Mucosa of rectum (tissue), 2 donors: Measurements from ENCODE around the gene TIGD4.

Experiments
- H3K27ac ChIP-seq, 2 donors: one replicate each; pipeline ENCODE4 v1.7.0; 2013; ENCODE audit warnings: inconsistent platforms in 2 of 2, low read depth in 2 of 2, low read length in 2 of 2
- H3K27me3 ChIP-seq, 2 donors: one replicate each; pipeline ENCODE4 v1.7.0; 2013; ENCODE audit warnings: low read length in 2 of 2; ENCODE audit not compliant: control insufficient read depth in 2 of 2, insufficient read depth in 2 of 2
- H3K36me3 ChIP-seq, 2 donors: one replicate each; pipeline ENCODE4 v1.7.0; 2013; ENCODE audit warnings: low read length in 2 of 2; ENCODE audit not compliant: control insufficient read depth in 2 of 2, insufficient read depth in 2 of 2
- H3K4me1 ChIP-seq, 2 donors: one replicate each; pipeline ENCODE4 v1.7.0; 2013; ENCODE audit warnings: low read length in 2 of 2, mild to moderate bottlenecking in 1 of 2; ENCODE audit not compliant: control insufficient read depth in 2 of 2, insufficient read depth in 2 of 2
- H3K4me3 ChIP-seq, 2 donors: one replicate each; pipeline ENCODE4 v1.7.0; 2013; ENCODE audit warnings: low read length in 2 of 2
- H3K9ac ChIP-seq, 2 donors: one replicate each; pipeline ENCODE4 v1.7.0; 2013; ENCODE audit warnings: low read length in 2 of 2, low read depth in 1 of 2, mild to moderate bottlenecking in 1 of 2
- H3K9me3 ChIP-seq, 2 donors: one replicate each; pipeline ENCODE4 v1.7.0; 2013; ENCODE audit warnings: low read length in 2 of 2; ENCODE audit not compliant: control insufficient read depth in 2 of 2
- donor health status: healthy.
- donor health status: Normal muscosa, but diverticular disease.

TIGD4 gene

GRCh38 chr4:152779513-152780266 lies at the start of gene TIGD4, which contains the start of gene ARFIP1:
Gene TIGD4, minus strand, starts transcription at chr4:152779730. Its CDS starts 8,726 bp downstream, at chr4:152771004.
Gene ARFIP1, plus strand, starts transcription at chr4:152779954. Its CDS starts 49,680 bp downstream, at chr4:152829634.
- H3K4me3 ChIP-seq: peak within 1 kb of the TSS; percentile 98 to 99
- H3K4me1 ChIP-seq: peaks cover 13 to 18% of the 10 kb centered on the region in 2 donors
- H3K9ac ChIP-seq: peak within 1 kb of the TSS; percentile 89 to 91

GRCh38 chr4:152828122-152828521 lies 48.6 kb upstream of the TIGD4 start:
- Histone ChIP-seq H3K36me3 (peaks cover 3 to 6% of the 10 kb centered on the region in 2 donors), H3K27me3 (no peaks in the 10 kb centered on the region), H3K27ac (no peak overlapping the region), H3K9ac (no peak overlapping the region), H3K4me3 (no peak overlapping the region), H3K9me3 (no peaks in the 10 kb centered on the region), H3K4me1 (no peaks in the 10 kb centered on the region)

More at GRCh38 chr4:152779513-152780266, at the start of gene TIGD4, which contains the start of gene ARFIP1:
- Histone ChIP-seq H3K27me3 (no peaks in the 10 kb centered on the region), H3K36me3 (no peaks in the 10 kb centered on the region), H3K27ac (peak within 1 kb of the TSS; percentile 96 to 98), H3K9me3 (no peaks in the 10 kb centered on the region)

GRCh38 chr4:152825336-152825735 lies 45.8 kb upstream of the TIGD4 start:
- H3K4me1 ChIP-seq: no peaks in the 10 kb centered on the region
- no peak overlapping the region for H3K27ac ChIP-seq
- H3K9ac ChIP-seq: no peak overlapping the region
- H3K27me3 ChIP-seq: no peaks in the 10 kb centered on the region
- no peaks in the 10 kb centered on the region for H3K9me3 ChIP-seq
- H3K36me3 ChIP-seq: no peaks in the 10 kb centered on the region
- H3K4me3 ChIP-seq: no peak overlapping the region

- Histone ChIP-seq H3K27ac (no peak overlapping the region), H3K4me3 (no peak overlapping the region), H3K36me3 (no peaks in the 10 kb centered on the region), H3K27me3 (no peaks in the 10 kb centered on the region), H3K9me3 (no peaks in the 10 kb centered on the region), H3K9ac (no peak overlapping the region), H3K4me1 (no peaks in the 10 kb centered on the region)
Observed at GRCh38 chr4:152824561-152824960, 45.0 kb upstream of the TIGD4 start.

DNA sequence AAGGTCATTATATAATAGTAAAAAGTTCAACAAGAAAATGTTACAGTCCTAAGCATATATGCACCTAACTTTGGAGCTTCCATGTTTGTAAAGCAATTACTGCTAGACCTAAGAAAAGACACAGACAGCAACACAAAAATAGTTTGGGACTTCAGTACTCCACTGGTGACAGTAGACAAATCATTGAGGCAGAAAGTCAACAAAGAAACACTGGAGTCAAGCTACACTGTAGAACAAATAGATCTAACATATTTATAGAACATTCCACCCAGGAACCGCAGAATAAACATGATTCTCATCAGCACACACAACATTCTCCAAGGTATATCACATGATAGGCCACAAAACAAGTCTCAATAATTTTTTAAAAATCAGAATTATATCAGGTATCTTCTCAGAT lies 42.8 kb upstream of the TIGD4 start:
- H3K9me3 ChIP-seq: no peaks in the 10 kb centered on the region
- H3K4me1 ChIP-seq: no peaks in the 10 kb centered on the region
- no peaks in the 10 kb centered on the region for H3K27me3 ChIP-seq
- H3K9ac ChIP-seq: no peak overlapping the region
- no peak overlapping the region for H3K27ac ChIP-seq
- H3K4me3 ChIP-seq: no peak overlapping the region
- H3K36me3 ChIP-seq: no peaks in the 10 kb centered on the region

GRCh38 chr4:152820073-152820472 lies 40.5 kb upstream of the TIGD4 start:
- Histone ChIP-seq H3K9me3 (no peaks in the 10 kb centered on the region), H3K4me3 (no peak overlapping the region), H3K27me3 (no peaks in the 10 kb centered on the region), H3K9ac (no peak overlapping the region), H3K4me1 (no peaks in the 10 kb centered on the region), H3K27ac (no peak overlapping the region), H3K36me3 (no peaks in the 10 kb centered on the region)

DNA sequence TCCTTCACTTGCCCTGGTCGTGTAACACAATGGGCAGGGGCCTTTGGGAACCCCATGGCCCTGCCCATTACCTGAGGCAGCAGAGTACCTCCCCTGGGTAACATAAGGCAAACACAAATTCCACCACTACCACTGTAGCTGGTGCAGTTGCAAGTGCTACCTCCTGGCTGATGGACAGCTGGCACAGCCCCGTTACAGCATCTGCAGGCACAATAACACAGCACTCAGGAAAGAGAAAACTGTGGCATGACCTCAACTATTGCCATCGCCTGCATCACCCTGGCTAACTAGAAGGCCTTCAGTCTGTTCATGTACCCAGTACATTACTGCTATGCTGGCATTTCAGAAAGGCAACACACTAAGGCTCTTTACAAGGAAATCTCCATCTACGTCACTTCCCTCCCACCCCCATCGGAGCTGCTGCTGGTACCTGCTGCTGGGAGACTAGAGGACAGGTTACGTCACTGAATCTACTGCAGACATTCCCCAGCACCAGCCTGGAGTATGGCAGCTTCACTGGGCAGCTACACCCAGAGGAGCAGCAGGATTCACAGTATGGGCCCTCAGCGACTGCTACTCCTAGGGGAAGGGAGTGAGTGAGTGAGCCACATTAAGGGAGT lies 39.6 kb upstream of the TIGD4 start:
- H3K4me1 ChIP-seq: no peaks in the 10 kb centered on the region
- no peaks in the 10 kb centered on the region for H3K9me3 ChIP-seq
- H3K27ac ChIP-seq: no peak overlapping the region
- no peak overlapping the region for H3K9ac ChIP-seq
- no peaks in the 10 kb centered on the region for H3K27me3 ChIP-seq
- H3K4me3 ChIP-seq: no peak overlapping the region
- H3K36me3 ChIP-seq: peaks cover 0 to 6% of the 10 kb centered on the region in 2 donors

DNA sequence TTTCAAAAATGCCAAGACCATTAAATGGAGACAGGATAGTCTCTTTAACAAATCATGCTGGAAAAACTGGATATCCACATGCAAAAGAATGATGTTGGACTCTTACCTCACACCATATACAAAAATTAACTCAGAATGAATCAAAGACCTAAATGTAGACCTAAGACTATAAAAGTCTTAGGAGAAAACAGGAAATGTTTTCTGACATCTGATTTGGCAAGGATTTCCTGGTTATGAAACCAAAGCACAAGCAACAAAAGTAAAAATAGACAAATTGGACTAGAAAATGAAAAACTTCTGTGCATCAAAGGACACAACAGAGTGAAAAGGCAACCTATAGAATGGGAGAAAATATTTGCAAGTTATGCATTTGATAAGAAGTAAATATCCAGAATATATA lies 37.8 kb upstream of the TIGD4 start:
- Histone ChIP-seq H3K4me3 (no peak overlapping the region), H3K9ac (no peak overlapping the region), H3K27me3 (no peaks in the 10 kb centered on the region), H3K27ac (no peak overlapping the region), H3K9me3 (no peaks in the 10 kb centered on the region), H3K36me3 (peaks cover 0 to 6% of the 10 kb centered on the region in 2 donors), H3K4me1 (no peaks in the 10 kb centered on the region)

GRCh38 chr4:152815078-152815477 lies 35.5 kb upstream of the TIGD4 start:
- Histone ChIP-seq H3K27me3 (no peaks in the 10 kb centered on the region), H3K9ac (no peak overlapping the region), H3K4me3 (no peak overlapping the region), H3K27ac (no peak overlapping the region), H3K36me3 (peaks cover 0 to 6% of the 10 kb centered on the region in 2 donors), H3K9me3 (no peaks in the 10 kb centered on the region), H3K4me1 (no peaks in the 10 kb centered on the region)

DNA sequence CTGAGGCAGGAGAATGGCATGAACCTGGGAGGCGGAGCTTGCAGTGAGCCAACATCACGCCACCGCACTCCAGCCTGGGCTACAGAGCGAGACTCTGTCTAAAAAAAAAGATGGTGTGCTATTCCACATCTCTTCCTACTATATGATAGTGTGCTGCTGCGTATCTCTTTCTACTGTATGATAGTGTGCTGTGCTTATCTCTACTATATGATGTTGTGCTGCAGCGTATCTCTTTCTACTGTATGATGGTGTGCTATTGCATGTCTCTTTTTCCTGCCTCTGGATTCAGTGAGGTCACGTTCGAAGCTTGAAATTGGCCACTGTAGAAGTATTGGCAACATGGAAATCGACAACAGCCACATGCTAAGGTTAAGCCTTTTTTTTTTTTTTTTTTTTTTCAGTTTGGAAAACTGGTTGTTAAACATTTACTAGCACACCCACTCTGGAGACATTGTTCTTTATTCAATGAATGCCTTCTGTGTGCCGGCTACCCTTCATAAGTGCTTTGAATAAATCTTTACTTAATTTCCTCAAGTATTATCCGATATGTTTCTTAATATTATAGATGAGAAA lies 31.3 kb upstream of the TIGD4 start:
- peaks cover 0 to 6% of the 10 kb centered on the region in 2 donors for H3K36me3 ChIP-seq
- H3K9ac ChIP-seq: no peak overlapping the region
- H3K27me3 ChIP-seq: no peaks in the 10 kb centered on the region
- no peak overlapping the region for H3K27ac ChIP-seq
- H3K4me3 ChIP-seq: no peak overlapping the region
- no peaks in the 10 kb centered on the region for H3K9me3 ChIP-seq
- no peaks in the 10 kb centered on the region for H3K4me1 ChIP-seq
